Neutrophil (primary cell): Measurements from ENCODE around the gene SLC38A7.

ENCODE experiments used
- H3K27ac ChIP-seq: fragments of 200-600 bp; sonication (generic); 2 replicates; pipeline ENCODE4 v1.5.1; 2016; ENCODE audit warnings: mild to moderate bottlenecking, moderate library complexity
- H3K27me3 ChIP-seq: fragments of 200-600 bp; sonication (generic); 2 replicates; pipeline ENCODE4 v1.6.0; 2016; ENCODE audit warnings: mild to moderate bottlenecking
- H3K36me3 ChIP-seq: fragments of 200-600 bp; sonication (generic); 2 replicates; pipeline ENCODE4 v1.5.1; 2017
- H3K4me1 ChIP-seq, 2 experiments: fragments of 200-600 bp in 1 of 2; sonication (generic) in 1 of 2; 1 replicate in 1 of 2; 2 replicates in 1 of 2; pipeline versions ENCODE4 v1.5.1 to v1.6.1; 2013 to 2016; ENCODE audit warnings: low read depth in 1 of 2, low read length in 1 of 2, mild to moderate bottlenecking in 1 of 2, moderate library complexity in 1 of 2; ENCODE audit not compliant: control insufficient read depth in 1 of 2, insufficient read depth in 1 of 2
- H3K4me3 ChIP-seq, 2 experiments: fragments of 200-600 bp in 1 of 2; sonication (generic) in 1 of 2; 1 replicate in 1 of 2; 2 replicates in 1 of 2; pipeline ENCODE4 v1.5.1; 2013 to 2016; ENCODE audit warnings: low read depth in 1 of 2, low read length in 1 of 2, mild to moderate bottlenecking in 1 of 2, moderate library complexity in 1 of 2
- H3K9me3 ChIP-seq: fragments of 200-600 bp; sonication (generic); 2 replicates; pipeline ENCODE4 v1.5.1; 2016
- TF ChIP-seq, protein P1 (sequence below): fragments of 200-600 bp; sonication (generic); IDR thresholded peaks from 2 replicates; pipeline ENCODE4 v1.5.1; 2016; ENCODE audit warnings: antibody characterized with exemption

The SLC38A7 gene

GRCh38 chr16:58615280-58615679 is 69.3 kb downstream of the SLC38A7 start:
- H3K9me3 ChIP-seq = no peaks in the 10 kb centered on the region
- no peaks in the 10 kb centered on the region for H3K4me1 ChIP-seq
- H3K27me3 ChIP-seq = no peaks in the 10 kb centered on the region
- peaks cover 40% of the 10 kb centered on the region for H3K36me3 ChIP-seq
- TF ChIP-seq, protein P1, sequence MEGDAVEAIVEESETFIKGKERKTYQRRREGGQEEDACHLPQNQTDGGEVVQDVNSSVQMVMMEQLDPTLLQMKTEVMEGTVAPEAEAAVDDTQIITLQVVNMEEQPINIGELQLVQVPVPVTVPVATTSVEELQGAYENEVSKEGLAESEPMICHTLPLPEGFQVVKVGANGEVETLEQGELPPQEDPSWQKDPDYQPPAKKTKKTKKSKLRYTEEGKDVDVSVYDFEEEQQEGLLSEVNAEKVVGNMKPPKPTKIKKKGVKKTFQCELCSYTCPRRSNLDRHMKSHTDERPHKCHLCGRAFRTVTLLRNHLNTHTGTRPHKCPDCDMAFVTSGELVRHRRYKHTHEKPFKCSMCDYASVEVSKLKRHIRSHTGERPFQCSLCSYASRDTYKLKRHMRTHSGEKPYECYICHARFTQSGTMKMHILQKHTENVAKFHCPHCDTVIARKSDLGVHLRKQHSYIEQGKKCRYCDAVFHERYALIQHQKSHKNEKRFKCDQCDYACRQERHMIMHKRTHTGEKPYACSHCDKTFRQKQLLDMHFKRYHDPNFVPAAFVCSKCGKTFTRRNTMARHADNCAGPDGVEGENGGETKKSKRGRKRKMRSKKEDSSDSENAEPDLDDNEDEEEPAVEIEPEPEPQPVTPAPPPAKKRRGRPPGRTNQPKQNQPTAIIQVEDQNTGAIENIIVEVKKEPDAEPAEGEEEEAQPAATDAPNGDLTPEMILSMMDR = no peak
- no peak overlapping the region for H3K27ac ChIP-seq
- no peak overlapping the region for H3K4me3 ChIP-seq
